ENCODE measurements around the gene SNX32. TPM values are rescaled to one million over a fixed set of nuclear protein-coding genes. Genes with fewer than 3 reads are reported as not detected.

The SNX32 gene
- total and polyA plus RNA-seq, 2 of the 13 experiments (the other 11 are each of a cell fraction or from before 2014, with no cell fraction given) = 0.09 to 0.34 TPM

- TF ChIP-seq TBL1XR1 (IDR thresholded peaks at IDR 0.05; ENCODE audit: borderline replicate concordance, low read length, partially characterized antibody) (no peak), HNF4A (CRISPR knock-in tag; IDR thresholded peaks at IDR 0.05) (peak; percentile 68), ZNF124 (CRISPR knock-in tag; IDR thresholded peaks at IDR 0.05) (no peak), AHDC1 (CRISPR knock-in tag; IDR thresholded peaks at IDR 0.05; ENCODE audit: borderline replicate concordance) (no peak), ZNF362 (CRISPR knock-in tag; IDR thresholded peaks at IDR 0.05; ENCODE audit: borderline replicate concordance) (peak; percentile 69), GTF3A (CRISPR knock-in tag; conservative IDR thresholded peaks at IDR 0.05) (no peak), ARID3A (IDR thresholded peaks at IDR 0.05; ENCODE audit: low read depth, low read length) (peak; percentile 82), EHMT2 (IDR thresholded peaks at IDR 0.05; ENCODE audit: borderline replicate concordance, low read depth, low read length) (no peak), ZNF563 (CRISPR knock-in tag; IDR thresholded peaks at IDR 0.05) (no peak), NFE2L1 (CRISPR knock-in tag; IDR thresholded peaks at IDR 0.05; ENCODE audit: borderline replicate concordance) (no peak), LBX2 (CRISPR knock-in tag; IDR thresholded peaks at IDR 0.05; ENCODE audit: borderline replicate concordance) (no peak), ZNF629 (CRISPR knock-in tag; conservative IDR thresholded peaks at IDR 0.05) (no peak), RELA (CRISPR knock-in tag; IDR thresholded peaks at IDR 0.05) (no peak), E2F5 (CRISPR knock-in tag; conservative IDR thresholded peaks at IDR 0.05) (no peak), KDM1A (CRISPR knock-in tag; IDR thresholded peaks at IDR 0.05) (no peak), ZFP82 (CRISPR knock-in tag; IDR thresholded peaks at IDR 0.05; ENCODE audit: borderline replicate concordance) (no peak), ZFP37 (CRISPR knock-in tag; IDR thresholded peaks at IDR 0.05; ENCODE audit: borderline replicate concordance) (no peak), FOXA3 (CRISPR knock-in tag; IDR thresholded peaks at IDR 0.05) (peak; percentile 41), NR2F2 (IDR thresholded peaks at IDR 0.05; ENCODE audit: borderline replicate concordance, low read depth) (no peak)
Measured at GRCh38 chr11:65844231-65844872, 10.6 kb downstream of the SNX32 start (continued).
